A549 (cell line): Measurements from ENCODE around the gene LRRC74A. TPM values are rescaled to one million over a fixed set of nuclear protein-coding genes. Genes with fewer than 3 reads are reported as not detected.
A peak's percentile ranks its signal among the peaks of the same experiment; 100 is the strongest.

Experiments
- ATAC-seq, 2 experiments: fragments of 200-7000 bp in 1 of 2; fragments of >200 bp in 1 of 2; cut with Nextera tagmentation in 1 of 2; cut with Tn5 transposase in 1 of 2; 3 replicates each; pipeline versions ENCODE4 v1.8.0 to v1.9.1; 2018 to 2020; ENCODE audit warnings: mild to moderate bottlenecking in 1 of 2, moderate library complexity in 1 of 2
- CTCF ChIA-PET: fragments of 300-600 bp; sonication (Branson Sonifier 250); formaldehyde crosslinking; extraction: SDS; loops from one replicate; lab custom pipeline; 2021; ENCODE audit warnings: antibody characterized with exemption, inconsistent platforms; lab: Yijun Ruan, JAX
- POLR2A ChIA-PET: fragments of 350-600 bp; formaldehyde crosslinking; extraction: SDS; loops from one replicate; lab custom pipeline; 2021; ENCODE audit warnings: antibody characterized with exemption, inconsistent platforms; lab: Yijun Ruan, JAX
- DNase-seq, 2 experiments: peaks; one replicate each; pipeline versions ENCODE4 v3.0.0 to v3.0.0-alpha.2; 2011 to 2016; ENCODE audit warnings: low read depth in 1 of 2, low spot score in 1 of 2
- FAIRE-seq: peaks from 2 replicates; lab custom pipeline; 2011; peaks lifted over from hg19 to GRCh38; lab: Jason Lieb, UNC
- H3K27ac ChIP-seq, 2 experiments: fragments of >200 bp; sonication (Bioruptor Twin); formaldehyde crosslinking; 3 replicates each; pipeline ENCODE4 v1.5.1; 2016 to 2017
- H3K4me1 ChIP-seq: fragments of >200 bp; sonication (Bioruptor Twin); formaldehyde crosslinking; 3 replicates; pipeline ENCODE4 v1.6.1; 2016
- H3K4me2 ChIP-seq: fragments of >200 bp; sonication (Bioruptor Twin); formaldehyde crosslinking; 3 replicates; pipeline ENCODE4 v1.6.1; 2016
- H3K4me3 ChIP-seq: fragments of >200 bp; sonication (Bioruptor Twin); formaldehyde crosslinking; 3 replicates; pipeline ENCODE4 v1.5.1; 2016
- H3K9me3 ChIP-seq: fragments of >200 bp; sonication (Bioruptor Twin); formaldehyde crosslinking; 3 replicates; pipeline ENCODE4 v1.6.1; 2016
- CTCF ChIP-seq: fragments of >200 bp; sonication (Bioruptor Twin); formaldehyde crosslinking; IDR thresholded peaks from 3 replicates; pipeline ENCODE4 v1.5.1; 2016
- EHF ChIP-seq: fragments of 250-450 bp; sonication (Bioruptor Pico); IDR thresholded peaks from 2 replicates; pipeline ENCODE4 v1.5.0; 2020; ENCODE audit warnings: mild to moderate bottlenecking
- EHMT2 ChIP-seq: fragments of 200-600 bp; sonication (generic); IDR thresholded peaks from 2 replicates; pipeline ENCODE4 v1.6.1; 2016; ENCODE audit warnings: antibody characterized with exemption, low read depth, mild to moderate bottlenecking, moderate library complexity
- EP300 ChIP-seq, 2 experiments: fragments of >200 bp; sonication (Bioruptor Twin); formaldehyde crosslinking; IDR thresholded peaks; 2 replicates in 1 of 2; 3 replicates in 1 of 2; pipeline ENCODE4 v1.6.1; 2016 to 2017
- FOSL2 ChIP-seq, 2 experiments: fragments of 450-650 bp in 1 of 2; fragments of >200 bp in 1 of 2; sonication (Bioruptor Twin) in 1 of 2; formaldehyde crosslinking; IDR thresholded peaks; 2 replicates each; pipeline versions ENCODE4 v1.5.0 to v1.6.1; 2016 to 2020; ENCODE audit warnings: mild to moderate bottlenecking in 1 of 2, moderate library complexity in 1 of 2
- KDM1A ChIP-seq: fragments of 200-600 bp; sonication (generic); IDR thresholded peaks from 2 replicates; pipeline ENCODE4 v1.6.1; 2016; ENCODE audit warnings: low read depth, mild to moderate bottlenecking
- MAX ChIP-seq: IDR thresholded peaks from 2 replicates; pipeline ENCODE4 v1.6.1; 2012
- MAZ ChIP-seq: fragments of 150-350 bp; IDR thresholded peaks from 2 replicates; pipeline ENCODE4 v1.6.1; 2014; ENCODE audit warnings: antibody characterized with exemption, low read depth, low read length, borderline replicate concordance
- RAD21 ChIP-seq, 2 experiments: fragments of >200 bp in 1 of 2; sonication (Bioruptor Twin) in 1 of 2; formaldehyde crosslinking in 1 of 2; IDR thresholded peaks in 1 of 2; conservative IDR thresholded peaks in 1 of 2; 2 replicates in 1 of 2; 3 replicates in 1 of 2; pipeline ENCODE4 v1.6.1; 2012 to 2018; ENCODE audit warnings: inconsistent platforms in 1 of 2
- SMC3 ChIP-seq: fragments of >200 bp; sonication (Bioruptor Twin); formaldehyde crosslinking; IDR thresholded peaks from 3 replicates; pipeline ENCODE4 v1.6.1; 2018; ENCODE audit warnings: inconsistent platforms
- SREBF2 ChIP-seq: fragments of 450-650 bp; IDR thresholded peaks from 2 replicates; pipeline ENCODE4 v1.6.1; 2014; ENCODE audit warnings: mild to moderate bottlenecking, moderate library complexity
- TP53 ChIP-seq: fragments of 250-450 bp; sonication (Bioruptor Pico); IDR thresholded peaks from 2 replicates; pipeline ENCODE4 v1.5.0; 2021; ENCODE audit warnings: mild to moderate bottlenecking, moderate library complexity
- ZNF302 ChIP-seq: fragments of 250-450 bp; sonication (Bioruptor Pico); IDR thresholded peaks from 2 replicates; pipeline ENCODE4 v1.9.0; 2021; ENCODE audit warnings: inconsistent platforms, mild to moderate bottlenecking, moderate library complexity
- ZSCAN20 ChIP-seq: fragments of 250-450 bp; sonication (Bioruptor Pico); IDR thresholded peaks from 2 replicates; pipeline ENCODE4 v1.8.0; 2022; ENCODE audit warnings: mild to moderate bottlenecking, moderate library complexity
- WGBS: methylation state at CpG from one replicate; pipeline ENCODE4 v1.1.6; 2017; ENCODE audit errors: missing lambda C conversion rate; 5-methylcytosine and 5-hydroxymethylcytosine counted together
- polyA plus RNA-seq, 4 experiments: library from polyadenylated mRNA; depleted of rRNA in 3 of 4; stranded (reverse); fragments of >200 nt; fragmentation: RNase III in 1 of 4; extraction: RNeasy Plus Mini Kit Qiagen cat#74134 plus additional on column Dnase treatment in 1 of 4; gene quantifications; 2 replicates in 3 of 4; 3 replicates in 1 of 4; pipeline ENCODE4 v1.2.3, GENCODE V29; 2011 to 2017

LRRC74A gene
- polyA plus RNA-seq, 2 of the 4 experiments (the other 2 are of a cell fraction): not detected

GRCh38 chr14:76870166-76870565 is 44.0 kb downstream of the LRRC74A start:
- POLR2A ChIA-PET: no interaction called here
- TF ChIP-seq CTCF: peak; percentile 16; the same call in 1 of the 3 replicates
- TF ChIP-seq SMC3: peak; percentile 16; the same call in 1 of the 3 replicates
- TF ChIP-seq FOSL2 (IDR thresholded peaks at IDR 0.05): no peak
- TF ChIP-seq FOSL2 (CRISPR knock-in tag; IDR thresholded peaks at IDR 0.05): no peak
- peak in 1 of 2 experiments; percentile 43; a peak in 2 of 5 replicates for TF ChIP-seq RAD21 (conservative IDR thresholded peaks at IDR 0.05 in 1 of 2, IDR thresholded peaks at IDR 0.05 in 1 of 2)
- TF ChIP-seq MAZ: no peak
- no peak for TF ChIP-seq EP300 (IDR thresholded peaks at IDR 0.05)
- TF ChIP-seq, all 56 proteins: peak for 3
- FAIRE-seq (no peak), ATAC-seq (peak; percentile 52 to 78; a peak in 4 of 6 replicates), DNase-seq (peak; percentile 38 to 45)
- CTCF ChIA-PET: interaction anchor here (1.4 to 43.1 kb wide), 7 partner anchors 10 to 265 kb away, joined by 3 to 1600 read pairs (median 87); partner anchors contain the start of gene CIPC
- H3K4me1 ChIP-seq: no peaks in the 10 kb centered on the region
- no peak overlapping the region for H3K4me2 ChIP-seq
- no peak overlapping the region for H3K4me3 ChIP-seq
- WGBS: 14% methylated on average over 7 of the region's 7 CpGs
- no peak overlapping the region for H3K27ac ChIP-seq
- H3K9me3 ChIP-seq: no peaks in the 10 kb centered on the region

- WGBS: 12% methylated on average over 12 of the region's 12 CpGs
- ChIA-PET CTCF (interaction anchor here (0.7 to 43.1 kb wide), 52 partner anchors 9 to 607 kb away, joined by 3 to 1600 read pairs (median 4); partner anchors contain the start of genes ANGEL1, CIPC and IRF2BPL), POLR2A (interaction anchor here (0.6 kb wide), 1 partner anchor 448 kb away, joined by 6 read pairs; the partner anchor contains the start of gene POMT2)
- Histone ChIP-seq H3K4me2 (no peak overlapping the region; the same call in 2 of the 3 replicates), H3K27ac (0 out of 6 replicates have a peak overlapping the region, but pooled peaks of 1 of the 2 experiments have one; percentile 36), H3K4me3 (no peak overlapping the region), H3K9me3 (peaks cover 7% of the 10 kb centered on the region; the same call in 2 of the 3 replicates), H3K4me1 (peaks cover 4% of the 10 kb centered on the region; the same call in 1 of the 3 replicates)
- TF ChIP-seq SREBF2: no peak
- peak; percentile 82 for TF ChIP-seq SMC3
- peak; percentile 91 for TF ChIP-seq RAD21 (conservative IDR thresholded peaks at IDR 0.05 in 1 of 2, IDR thresholded peaks at IDR 0.05 in 1 of 2)
- peak; percentile 90 for TF ChIP-seq CTCF
- peak in 1 of 2 experiments; percentile 73; a peak in 3 of 6 replicates for ATAC-seq
- DNase-seq: peak; percentile 56 to 69
- FAIRE-seq: no peak
Observed at GRCh38 chr14:76872796-76873432, 46.7 kb downstream of the LRRC74A start.

GRCh38 chr14:76874734-76875133 is 48.5 kb downstream of the LRRC74A start:
- H3K4me2 ChIP-seq: no peak overlapping the region
- POLR2A ChIA-PET: interaction anchor here (1.6 to 2.4 kb wide), 2 partner anchors 30 to 196 kb away, joined by 4 to 10 read pairs; no protein-coding TSS in a partner anchor

More at GRCh38 chr14:76874734-76875133, 48.5 kb downstream of the LRRC74A start:
- Histone ChIP-seq H3K4me1 (peaks cover 4% of the 10 kb centered on the region; the same call in 1 of the 3 replicates), H3K9me3 (peaks cover 7% of the 10 kb centered on the region; the same call in 2 of the 3 replicates), H3K27ac (no peak overlapping the region), H3K4me3 (no peak overlapping the region)
- CTCF ChIA-PET: interaction anchor here (0.6 to 43.1 kb wide), 30 partner anchors 14 to 441 kb away, joined by 3 to 1600 read pairs (median 12); partner anchors contain the start of genes CIPC, IRF2BPL and ZDHHC22
- WGBS: 48% methylated on average over 8 of the region's 8 CpGs
- DNase-seq (no peak), FAIRE-seq (no peak), ATAC-seq (no peak)
- TF ChIP-seq EHMT2: no peak
- no peak for TF ChIP-seq RAD21 (conservative IDR thresholded peaks at IDR 0.05 in 1 of 2, IDR thresholded peaks at IDR 0.05 in 1 of 2)
- TF ChIP-seq TP53 (CRISPR knock-in tag): no peak
- no peak for TF ChIP-seq ZSCAN20
- no peak for TF ChIP-seq EHF (CRISPR knock-in tag)
- TF ChIP-seq KDM1A: no peak
- TF ChIP-seq ZNF302: no peak
- no peak for TF ChIP-seq MAX
